ENCODE measurements around the gene OR52W1.
"Not testable (repeated sequence)": the region's sequence is repeated elsewhere in the genome, so short reads cannot be mapped to it uniquely, and the experiment has no call there.

OR52W1 gene

DNA sequence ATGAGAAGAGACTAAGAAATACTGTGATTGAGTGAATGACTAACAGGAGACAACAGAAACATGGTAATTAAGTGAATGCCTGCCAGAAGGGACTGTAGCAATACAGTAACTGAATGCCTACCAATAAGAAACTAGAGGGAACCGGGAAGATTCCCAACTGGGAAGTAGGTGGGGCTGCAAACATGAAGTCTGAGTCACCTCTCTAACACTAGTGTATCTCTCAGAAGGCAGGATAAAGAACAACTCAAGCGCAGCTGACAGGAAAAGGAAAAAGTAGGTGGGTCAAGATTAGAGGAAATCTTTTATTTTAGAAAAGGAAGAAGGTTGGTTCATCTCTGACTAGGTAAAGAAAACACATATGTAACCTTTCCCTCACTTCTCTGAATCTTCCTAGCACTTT lies 20.3 kb downstream of the OR52W1 start:
- peak; percentile 81 for DNase-seq

- DNase-seq, result no peak
Observed at GRCh38 chr11:6223854-6224253, 24.8 kb downstream of the OR52W1 start.

- DNase-seq, result no peak
Observed at GRCh38 chr11:6224421-6224820, 25.4 kb downstream of the OR52W1 start.

DNA sequence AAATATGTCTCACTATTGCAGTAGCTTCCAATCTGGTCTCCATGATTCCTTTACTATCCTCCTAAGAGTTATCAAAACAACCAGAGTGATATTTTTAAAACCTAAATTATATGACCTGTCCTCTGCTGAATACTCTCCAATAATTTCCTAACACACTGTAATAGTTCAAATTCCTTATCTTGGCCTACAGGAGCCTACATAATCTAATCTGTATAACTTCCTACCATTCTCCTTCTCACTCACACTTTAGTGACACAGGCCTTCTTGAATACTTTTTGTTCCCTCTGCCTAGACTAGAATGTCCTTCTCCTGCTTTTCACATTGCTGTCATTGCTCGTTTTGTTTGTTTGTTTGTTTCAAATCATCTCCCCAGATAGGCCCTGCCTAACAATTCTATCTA lies 26.0 kb downstream of the OR52W1 start:
- no peak for DNase-seq

- DNase-seq, result no peak
Observed at GRCh38 chr11:6225896-6226295, 26.9 kb downstream of the OR52W1 start.

GRCh38 chr11:6228520-6228919 lies 29.5 kb downstream of the OR52W1 start:
- DNase-seq, result no peak

GRCh38 chr11:6229911-6230310 lies 30.9 kb downstream of the OR52W1 start:
- no peak for DNase-seq

GRCh38 chr11:6232899-6233298 lies 33.9 kb downstream of the OR52W1 start:
- no peak for DNase-seq

DNA sequence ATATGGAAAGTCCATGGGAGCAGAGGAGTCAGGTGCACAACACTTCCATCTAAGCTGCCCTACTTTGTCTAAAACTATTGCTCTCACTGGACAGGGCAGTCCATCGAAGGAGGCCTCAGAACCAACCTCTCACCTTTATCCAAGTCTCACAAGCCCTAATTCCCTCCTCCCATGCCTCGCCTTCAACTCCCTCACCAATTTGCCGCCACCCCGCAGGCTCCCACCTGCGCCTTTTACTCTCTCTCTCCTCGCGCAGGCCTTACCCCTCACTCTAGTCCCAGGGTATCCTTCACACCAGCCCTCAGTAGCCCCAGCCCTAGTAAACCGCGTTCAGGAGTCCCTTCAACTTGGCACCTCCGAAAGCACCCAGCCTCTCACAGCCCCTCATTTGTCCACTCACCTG lies 35.0 kb downstream of the OR52W1 start:
- no peak for DNase-seq

GRCh38 chr11:6234387-6235107 lies 35.5 kb downstream of the OR52W1 start, which contains the start of gene FHIP1B:
TSS of gene FHIP1B (minus strand) at chr11:6234636. CDS start at chr11:6224516, 10,120 bp downstream.
- DNase-seq, result peak; percentile 99

DNA sequence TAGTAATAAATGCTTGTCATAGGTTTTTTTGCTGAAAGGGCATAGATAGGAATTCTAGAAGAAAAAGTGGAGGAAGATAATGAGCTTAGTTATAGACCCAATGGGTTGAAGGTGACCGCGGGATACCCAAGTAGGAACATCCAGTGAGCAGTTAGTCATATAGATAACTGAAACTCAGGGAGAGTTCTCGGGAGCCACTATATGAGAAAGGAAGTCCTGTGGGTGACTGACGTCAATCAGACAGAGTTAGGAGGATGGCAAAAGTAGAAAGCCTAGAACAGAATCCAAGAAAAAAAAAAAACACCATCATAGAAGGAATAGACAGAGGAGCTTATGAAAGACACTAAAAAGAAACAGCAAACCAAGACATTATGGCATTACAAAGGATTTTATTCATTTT lies 38.2 kb downstream of the OR52W1 start:
- no peak for DNase-seq

DNA sequence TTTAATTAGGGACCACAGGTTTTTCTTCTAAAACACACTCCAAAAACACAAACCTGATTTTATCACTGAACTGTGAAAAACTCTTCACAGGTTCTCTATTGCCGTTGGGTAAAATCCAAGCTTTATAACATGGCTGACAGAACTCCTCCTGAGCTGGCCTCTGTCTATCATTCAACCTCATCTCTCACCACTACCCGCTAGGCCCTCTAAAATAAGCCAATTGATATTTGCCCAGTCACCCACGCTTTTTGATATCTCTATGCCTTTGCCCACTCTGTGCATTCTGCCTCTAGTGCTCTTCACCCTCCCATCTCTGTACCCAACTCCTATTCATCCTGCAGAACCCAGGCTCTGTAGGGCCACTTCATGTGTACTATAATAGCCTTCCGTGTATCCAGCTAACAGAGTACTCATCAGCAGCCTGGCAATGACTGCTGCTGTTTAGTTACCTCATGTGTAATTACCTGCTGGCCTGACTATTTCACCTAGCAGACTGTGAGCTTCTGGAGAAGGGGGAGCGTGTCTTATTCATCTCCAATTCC lies 38.8 kb downstream of the OR52W1 start:
- DNase-seq, result no peak

DNA sequence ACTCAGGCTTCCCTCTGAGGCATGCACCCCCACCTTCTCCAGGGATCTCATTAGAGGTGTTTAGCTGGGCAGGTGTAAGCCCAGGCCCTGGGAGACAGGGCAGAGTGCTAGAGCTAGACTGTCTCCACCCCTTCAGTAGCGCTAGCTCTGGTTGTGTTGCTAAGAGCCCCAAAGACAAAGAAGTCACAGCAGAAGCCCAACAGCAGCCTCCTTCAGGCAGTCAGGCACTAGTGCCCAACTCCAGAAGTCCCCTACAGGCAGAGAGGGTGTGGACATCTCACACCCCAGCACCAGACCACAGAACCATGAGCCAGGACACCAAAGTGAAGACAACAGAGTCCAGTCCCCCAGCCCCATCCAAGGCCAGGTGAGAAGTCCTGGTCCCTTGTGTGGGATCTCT lies 39.9 kb downstream of the OR52W1 start, which contains the start of gene CNGA4:
CNGA4 (plus strand) TSS at position 188 of the 400 bp plus-strand sequence; CDS start at position 306, 118 bp downstream.
- DNase-seq, result no peak

- no peak for DNase-seq
Observed at GRCh38 chr11:6240139-6240538, 41.1 kb downstream of the OR52W1 start.

DNA sequence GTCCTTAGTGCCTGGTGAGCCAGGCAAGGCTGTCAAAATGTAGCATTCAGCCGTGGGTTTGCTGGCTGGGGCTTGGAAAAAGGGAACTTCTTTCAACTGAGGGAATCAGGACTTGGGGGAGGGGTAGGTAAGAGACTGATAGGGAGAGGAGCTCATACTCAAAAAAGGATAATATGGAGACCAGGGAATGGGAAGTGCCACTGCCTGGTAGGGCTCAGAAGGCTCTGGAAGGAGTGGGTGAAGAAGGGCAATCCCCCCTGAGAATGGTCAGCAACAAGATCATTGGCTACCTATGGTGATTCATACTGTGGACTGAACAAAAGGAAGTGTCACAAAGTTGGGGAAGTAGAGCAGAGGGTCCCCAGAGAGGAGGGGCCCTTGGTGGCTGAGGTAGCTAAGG lies 41.8 kb downstream of the OR52W1 start:
- no peak for DNase-seq

- DNase-seq, result no peak
Observed at GRCh38 chr11:6241316-6241715, 42.3 kb downstream of the OR52W1 start.

- no peak for DNase-seq
Observed at GRCh38 chr11:6245536-6245935, 46.5 kb downstream of the OR52W1 start.

- no peak for DNase-seq
Observed at GRCh38 chr11:6248248-6248647, 49.2 kb downstream of the OR52W1 start.

DNA sequence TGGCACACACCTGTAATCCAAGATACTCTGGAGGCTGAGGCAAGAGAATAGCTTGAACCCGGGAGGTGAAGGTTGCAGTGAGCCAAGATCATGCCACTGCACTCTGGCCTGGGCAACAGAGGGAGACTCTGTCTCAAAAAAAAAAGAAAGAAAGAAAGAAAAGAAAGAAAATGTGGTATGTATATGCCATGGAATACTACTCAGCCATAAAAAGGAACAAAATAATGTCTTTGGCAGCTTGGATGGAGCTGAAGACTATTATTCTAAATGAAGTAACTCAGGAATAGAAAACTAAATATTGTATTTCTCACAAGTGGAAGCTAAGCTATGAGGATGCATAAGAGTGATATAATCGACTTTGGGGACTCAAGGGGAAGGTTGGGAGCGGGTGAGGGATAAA lies 49.9 kb downstream of the OR52W1 start:
- not testable (repeated sequence) for DNase-seq

Data from amniotic stem cell (primary cell).